Activated T-helper 1 cell treated with anti-CD3 and anti-CD28 coated beads, Interleukin-2, amount 50 U/mL, for 16 hours (primary cell): ENCODE results near the gene LILRA6.
A peak's percentile ranks its signal among the peaks of the same experiment; 100 is the strongest.
"Not testable (repeated sequence)": the region's sequence is repeated elsewhere in the genome, so short reads cannot be mapped to it uniquely, and the experiment has no call there.

Experiments used
- DNase-seq, 2 donors: peaks; one replicate each; pipeline ENCODE4 v3.0.0-alpha.2; 2020; ENCODE audit warnings: low read depth in 1 of 2, low spot score in 1 of 2

LILRA6 gene

GRCh38 chr19:54231077-54231931, 11.3 kb downstream of the LILRA6 start:
- peak; percentile 71 to 88 for DNase-seq

GRCh38 chr19:54230031-54230430, 12.6 kb downstream of the LILRA6 start:
- no peak for DNase-seq

GRCh38 chr19:54229146-54229545, 13.4 kb downstream of the LILRA6 start:
- no peak for DNase-seq

- DNase-seq = not testable (repeated sequence)
Observed at GRCh38 chr19:54224619-54225018, 18.0 kb downstream of the LILRA6 start.

- DNase-seq = not testable (repeated sequence)
Observed at GRCh38 chr19:54223937-54224281, 18.7 kb downstream of the LILRA6 start.

GRCh38 chr19:54223277-54223936, 19.2 kb downstream of the LILRA6 start:
- not testable (repeated sequence) for DNase-seq

- not testable (repeated sequence) for DNase-seq
Observed at GRCh38 chr19:54222474-54223276, 19.9 kb downstream of the LILRA6 start, which contains the start of gene LILRB3. Gene LILRB3 (minus strand): TSS chr19:54223007. CDS start chr19:54222976, 31 bp downstream.

GRCh38 chr19:54221947-54222346, 20.6 kb downstream of the LILRA6 start:
- not testable (repeated sequence) for DNase-seq

GRCh38 chr19:54219702-54220101, 22.9 kb downstream of the LILRA6 start:
- not testable (repeated sequence) for DNase-seq

- DNase-seq = no peak
Observed at GRCh38 chr19:54218960-54219661, 23.5 kb downstream of the LILRA6 start.

- no peak for DNase-seq
Observed at GRCh38 chr19:54218259-54218658, 24.3 kb downstream of the LILRA6 start.

GRCh38 chr19:54217517-54218247, 24.9 kb downstream of the LILRA6 start:
- DNase-seq = not testable (repeated sequence)

GRCh38 chr19:54216869-54217268, 25.7 kb downstream of the LILRA6 start:
- DNase-seq = no peak

- not testable (repeated sequence) for DNase-seq
Observed at GRCh38 chr19:54214734-54215133, 27.9 kb downstream of the LILRA6 start.

- not testable (repeated sequence) for DNase-seq
Observed at GRCh38 chr19:54214217-54214616, 28.4 kb downstream of the LILRA6 start.

GRCh38 chr19:54211235-54211634, 31.4 kb downstream of the LILRA6 start:
- DNase-seq = no peak

GRCh38 chr19:54209811-54210494, 32.6 kb downstream of the LILRA6 start:
- DNase-seq = no peak

- DNase-seq = no peak
Observed at GRCh38 chr19:54209058-54209810, 33.4 kb downstream of the LILRA6 start.

- no peak for DNase-seq
Observed at GRCh38 chr19:54208784-54209057, 33.9 kb downstream of the LILRA6 start.
